ENCODE results near the gene SLC4A4.

Gene SLC4A4

GRCh38 chr4:71608678-71609071 is 269.9 kb downstream of the SLC4A4 start:
- no peak for DNase-seq

GRCh38 chr4:71609167-71609566 is 270.3 kb downstream of the SLC4A4 start:
- no peak for DNase-seq

- no peak for DNase-seq
Measured at GRCh38 chr4:71609651-71610050, 270.8 kb downstream of the SLC4A4 start.

GRCh38 chr4:71614621-71615020 is 275.8 kb downstream of the SLC4A4 start:
- DNase-seq: no peak

GRCh38 chr4:71616168-71616811 is 277.5 kb downstream of the SLC4A4 start:
- no peak for DNase-seq
